EH (cell line): ENCODE data around the gene BMAL1.
A peak's percentile ranks its signal among the peaks of the same experiment; 100 is the strongest.

Experiments
- DNase-seq: peaks from one replicate; pipeline ENCODE4 v3.0.0-alpha.2; 2015; ENCODE audit warnings: low read depth

Gene BMAL1

DNA sequence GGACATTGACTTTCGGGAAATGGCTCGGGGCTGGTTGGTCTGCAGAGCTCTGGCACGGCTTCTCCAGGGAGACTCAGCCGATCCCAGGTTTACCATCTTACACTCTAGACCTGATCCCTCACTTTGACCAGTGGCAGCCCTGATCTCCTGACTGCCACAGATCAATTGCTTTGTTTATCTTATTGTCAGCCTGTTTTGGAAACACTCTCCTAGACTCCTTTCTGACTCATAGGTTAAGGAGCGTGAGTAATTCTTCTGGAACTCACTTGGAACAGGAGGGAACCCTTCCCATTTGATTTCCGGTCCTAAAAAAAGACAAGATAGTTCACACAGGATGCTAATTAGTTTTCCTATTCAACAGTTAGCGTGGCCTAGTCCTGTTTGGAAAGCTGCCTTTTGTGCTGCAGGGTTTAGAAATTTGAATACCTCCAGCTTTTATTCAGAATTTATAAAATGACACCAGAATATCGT is 16.0 kb upstream of the BMAL1 start:
- DNase-seq, result peak; percentile 96

DNA sequence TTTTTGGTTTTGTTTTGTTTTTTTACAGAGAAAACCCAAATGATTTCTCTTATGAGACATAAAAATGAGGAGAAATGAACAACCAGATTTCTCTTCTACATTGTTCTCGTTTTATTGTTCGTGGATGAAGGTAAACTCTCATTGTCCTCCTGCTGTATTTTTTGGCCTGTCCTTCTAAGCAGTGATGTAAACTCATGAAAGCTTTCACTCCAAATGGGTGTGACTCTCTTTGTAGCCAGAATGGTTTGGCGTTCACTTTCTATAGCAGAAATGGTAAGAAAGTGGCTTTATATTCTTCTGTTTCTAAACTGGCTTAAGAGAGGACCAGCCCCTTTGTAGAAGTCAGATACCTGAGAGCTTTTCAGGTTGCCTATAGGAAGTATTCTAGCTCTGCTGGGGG is 15.5 kb upstream of the BMAL1 start:
- DNase-seq, result peak; percentile 8

DNA sequence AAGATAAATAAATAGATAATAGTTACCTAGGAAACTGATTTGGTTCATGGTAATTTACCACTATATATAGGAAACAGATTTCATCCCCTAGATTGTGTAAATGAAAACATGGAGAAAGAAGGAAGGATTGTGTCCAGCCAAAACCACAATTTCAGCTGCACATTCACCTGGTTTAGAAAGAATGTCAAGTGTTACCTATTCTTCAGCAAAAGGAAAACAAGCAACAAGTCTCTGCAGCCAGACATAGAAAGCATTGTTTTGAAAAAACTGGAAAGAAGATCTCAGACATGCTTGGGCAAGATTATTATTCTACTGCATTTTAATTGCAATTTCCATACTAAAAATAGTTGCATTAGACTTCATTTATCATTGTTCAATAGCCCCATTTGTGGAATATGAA is 8.8 kb upstream of the BMAL1 start:
- no peak for DNase-seq

DNA sequence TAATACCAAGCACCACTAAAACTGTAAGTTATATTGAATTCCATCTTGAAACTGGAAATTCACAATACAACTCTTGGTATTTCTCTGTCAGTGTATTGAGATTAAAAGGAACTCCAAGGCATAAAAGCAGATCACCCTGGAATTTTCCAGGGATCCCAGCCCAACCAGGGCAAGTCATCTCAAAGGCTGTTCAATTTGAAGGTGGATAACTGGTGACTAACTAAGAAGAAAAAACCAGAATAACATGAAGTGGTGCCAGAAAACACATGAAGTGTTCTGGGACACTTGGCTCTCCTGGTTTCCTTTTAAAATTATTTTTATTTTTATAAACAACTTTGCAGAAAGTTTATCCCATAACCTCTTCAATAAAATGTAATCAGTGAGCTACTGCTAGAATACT is 7.8 kb upstream of the BMAL1 start:
- DNase-seq, result peak; percentile 48

DNA sequence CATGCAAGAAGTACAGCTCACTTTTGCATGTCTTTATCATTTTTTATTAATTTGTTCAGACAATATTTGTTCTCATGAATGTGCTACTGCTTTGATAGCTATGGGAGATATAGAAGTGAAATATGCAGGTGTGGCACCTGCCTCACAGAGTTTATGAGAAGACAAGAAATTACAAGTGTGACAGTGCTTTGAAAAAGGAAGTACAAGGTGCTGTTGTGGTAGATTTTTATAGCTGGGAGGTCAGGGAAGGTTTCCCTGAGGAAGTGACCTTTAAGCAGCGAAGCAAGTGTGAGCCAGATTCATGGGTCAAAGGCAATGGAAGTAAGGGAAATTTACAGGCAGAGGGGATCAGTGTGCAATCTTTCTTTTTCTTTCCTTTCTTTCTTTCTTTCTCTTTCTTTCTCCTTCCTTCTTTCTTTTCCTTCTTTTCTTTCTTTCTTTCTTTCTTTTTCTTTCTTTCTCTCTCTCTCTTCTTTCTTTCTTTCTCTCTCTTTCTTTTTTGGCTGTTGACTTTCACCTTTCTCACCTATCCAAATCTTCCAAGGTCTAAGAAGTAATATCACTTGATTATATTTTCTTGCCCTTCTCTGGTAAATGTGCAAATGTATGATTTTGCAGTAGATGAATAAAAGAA is 6.4 kb upstream of the BMAL1 start:
- no peak for DNase-seq

DNA sequence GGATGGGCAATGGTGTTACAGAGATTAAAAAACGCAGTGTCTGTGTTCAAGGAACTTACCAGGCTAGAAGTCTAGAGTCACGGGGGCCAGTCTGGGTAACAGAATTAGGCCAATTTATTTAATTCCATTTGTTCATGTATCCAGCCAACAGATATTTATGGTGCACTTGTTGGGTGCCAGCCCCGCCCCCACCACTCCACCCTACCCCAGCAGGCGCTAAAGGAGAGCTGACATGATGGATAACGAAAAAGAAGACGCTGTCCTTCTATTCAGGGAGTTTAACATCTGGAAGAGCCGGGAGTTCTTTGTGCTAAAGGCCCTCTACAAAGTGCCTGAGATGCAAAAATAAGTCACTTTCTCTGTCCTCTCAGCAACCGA is 1.1 kb upstream of the BMAL1 start:
- DNase-seq, result no peak

DNA sequence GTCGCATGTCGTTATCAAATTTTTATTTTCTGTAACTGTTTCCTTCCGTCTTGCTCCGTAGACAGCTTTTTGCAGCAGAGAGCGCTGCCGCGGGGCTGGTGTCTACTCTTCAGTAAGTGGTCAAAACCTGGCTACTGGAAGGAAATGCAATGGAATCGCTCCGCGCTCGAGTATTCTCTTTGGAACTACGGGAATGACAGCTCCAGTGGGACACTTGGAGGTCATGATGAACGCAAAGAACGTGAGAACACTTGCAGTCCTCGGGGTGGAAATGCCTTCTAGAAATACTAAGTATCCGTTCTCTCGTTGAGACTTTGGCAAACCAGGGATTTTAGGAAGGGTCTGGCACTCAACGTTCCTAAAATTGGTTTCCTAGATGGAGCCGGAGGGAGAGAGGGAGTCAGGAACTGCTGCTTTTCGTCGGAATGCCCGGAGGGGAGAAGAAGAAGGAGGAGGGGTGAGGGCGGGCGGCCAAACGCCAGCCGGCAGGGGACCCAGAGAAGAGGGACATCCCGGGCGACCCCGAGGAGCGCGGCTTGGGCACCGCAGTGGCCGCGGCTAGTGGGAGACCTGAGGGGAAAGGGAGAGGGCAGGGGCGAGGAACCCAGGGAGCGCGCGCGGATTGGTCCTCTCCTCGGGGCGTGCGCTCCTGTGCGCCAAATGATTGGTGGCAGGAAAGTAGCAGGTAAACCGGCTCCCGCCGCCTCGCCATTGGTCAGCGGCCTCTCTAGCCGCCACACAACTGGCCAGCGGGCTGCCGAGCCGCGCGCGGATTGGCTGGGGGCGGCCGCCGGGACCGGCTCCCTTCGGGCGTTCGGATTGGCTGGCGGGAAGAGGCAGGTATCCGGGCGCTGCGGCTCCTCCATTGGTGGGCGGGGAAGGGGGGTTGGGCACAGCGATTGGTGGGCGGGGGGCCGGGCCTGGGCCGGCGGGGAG is 490 bp upstream of the BMAL1 start:
- peak; percentile 99 for DNase-seq

DNA sequence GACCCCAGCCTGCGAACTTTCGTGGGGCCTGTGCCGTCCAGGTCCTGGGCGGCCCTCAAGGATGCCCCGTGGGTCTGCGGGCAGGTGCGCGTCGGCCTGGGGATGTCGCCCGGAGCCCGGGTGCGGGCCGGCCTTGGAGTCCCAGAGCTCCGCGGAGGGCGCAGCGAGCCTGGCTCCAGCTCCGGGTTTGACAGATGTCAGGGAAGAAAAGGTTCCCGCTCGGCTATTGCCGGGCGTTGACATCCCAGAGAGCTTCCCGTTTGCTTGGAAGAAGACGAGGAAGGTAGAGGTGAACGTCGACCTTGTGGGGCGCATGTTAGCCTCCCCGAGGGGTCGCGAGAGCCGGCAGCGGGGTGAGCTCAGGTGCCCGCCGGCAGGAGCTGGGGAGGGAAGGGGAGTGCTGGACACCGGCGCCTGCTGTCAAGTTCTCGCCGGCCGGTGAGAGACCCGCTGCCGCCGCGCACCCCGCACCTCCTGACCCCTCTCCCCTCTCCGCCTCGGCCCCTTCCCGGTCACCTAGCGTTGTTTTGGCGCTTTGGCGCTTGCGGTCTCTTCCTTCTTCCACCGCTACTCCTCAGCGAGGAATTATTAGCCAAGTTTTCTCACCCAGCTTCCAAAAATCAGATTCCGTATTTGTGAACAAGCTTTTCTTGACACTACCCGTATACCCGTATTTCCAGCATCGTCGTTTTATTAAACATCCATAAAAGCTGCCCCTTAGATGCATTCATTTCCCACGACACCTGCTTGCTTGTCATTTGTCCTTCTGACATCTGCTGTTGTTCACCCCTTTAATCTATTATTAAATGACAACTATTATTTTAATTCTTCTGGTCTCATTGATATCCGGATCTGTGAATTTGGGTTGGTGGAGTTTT is 1.3 kb downstream of the BMAL1 start:
- no peak for DNase-seq

DNA sequence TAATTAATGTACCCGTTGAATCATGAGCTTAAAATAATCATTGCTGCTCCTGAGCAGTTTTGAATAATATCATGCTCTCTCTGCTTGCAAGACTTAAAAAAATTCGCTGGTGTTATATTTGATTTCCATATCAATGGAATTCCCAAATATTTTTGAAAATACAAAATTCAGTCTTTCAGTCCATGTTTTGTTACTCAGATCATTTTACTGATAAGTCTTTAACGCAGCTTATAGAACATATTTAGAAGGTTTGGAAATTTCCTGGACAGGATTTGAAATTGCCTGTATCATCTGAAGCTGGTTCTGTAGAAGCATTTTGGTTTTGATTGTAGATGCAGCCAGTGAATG is 1.9 kb downstream of the BMAL1 start:
- DNase-seq, result no peak

DNA sequence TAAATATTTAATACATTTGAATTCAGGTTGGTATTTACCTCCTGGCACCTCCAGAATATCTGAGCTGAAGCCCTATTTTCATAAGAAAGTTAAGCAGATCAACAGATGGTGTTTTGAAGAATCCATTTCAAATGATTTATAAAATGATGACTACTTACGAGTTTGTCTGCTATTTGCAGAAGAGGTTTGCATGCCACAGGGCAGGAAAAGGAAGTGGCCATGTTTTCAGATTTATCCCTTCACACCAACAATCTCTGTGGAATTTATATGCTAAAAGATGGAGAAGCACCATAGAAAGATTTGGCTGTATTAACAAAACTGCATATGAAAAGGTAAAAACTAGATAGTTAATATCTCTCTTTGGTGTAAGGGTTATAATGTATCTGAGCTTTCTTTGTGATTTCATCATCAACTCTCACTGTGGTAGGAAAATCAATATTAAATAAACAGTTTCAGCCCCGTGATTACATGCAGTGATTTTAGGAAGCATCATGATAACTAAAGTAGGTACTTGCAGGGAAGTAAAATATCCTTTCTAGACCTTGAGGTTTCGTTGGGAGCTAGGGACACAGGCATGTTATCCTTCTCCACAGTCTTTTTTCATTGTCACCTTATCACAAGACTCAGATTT is 2.6 kb downstream of the BMAL1 start:
- DNase-seq, result no peak

DNA sequence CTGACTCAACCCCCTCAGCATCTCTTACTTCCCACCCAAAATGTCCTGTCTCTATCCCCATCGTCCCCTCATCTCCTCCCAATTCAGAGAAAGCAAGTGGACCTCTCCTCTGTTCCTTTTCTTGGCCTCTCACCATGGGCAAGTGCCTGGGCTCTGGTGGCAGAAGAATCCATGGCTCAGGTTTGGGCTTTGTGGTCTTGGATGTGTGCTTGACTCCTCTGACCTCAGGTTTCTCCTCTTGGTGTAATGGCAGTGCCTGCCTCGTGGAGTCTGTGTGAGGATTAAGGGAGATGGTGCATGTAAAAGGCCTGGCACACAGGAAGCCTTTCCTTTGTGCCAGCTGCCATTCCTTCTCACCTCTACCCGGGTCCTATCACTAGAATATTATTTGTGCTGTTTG is 3.2 kb downstream of the BMAL1 start:
- no peak for DNase-seq

DNA sequence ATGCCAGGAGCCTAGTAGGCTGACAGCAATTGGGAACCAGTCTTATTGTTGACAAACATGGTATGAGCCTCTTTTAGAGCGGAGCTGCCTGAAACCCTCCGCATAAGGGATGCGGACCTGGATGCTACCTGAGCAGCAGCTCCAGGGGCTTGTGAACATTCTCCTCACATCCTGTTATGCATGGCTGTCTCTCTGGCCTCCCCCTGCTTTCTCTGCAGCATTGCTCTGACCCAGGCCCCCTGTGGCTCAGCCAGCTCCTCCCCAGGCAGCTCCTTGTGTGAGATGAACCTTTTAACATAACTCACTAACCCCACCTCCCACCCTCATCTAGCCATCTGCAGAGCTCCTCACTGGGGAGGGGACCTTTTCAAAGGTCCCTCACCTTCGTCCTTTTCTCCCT is 6.0 kb downstream of the BMAL1 start:
- DNase-seq, result no peak

DNA sequence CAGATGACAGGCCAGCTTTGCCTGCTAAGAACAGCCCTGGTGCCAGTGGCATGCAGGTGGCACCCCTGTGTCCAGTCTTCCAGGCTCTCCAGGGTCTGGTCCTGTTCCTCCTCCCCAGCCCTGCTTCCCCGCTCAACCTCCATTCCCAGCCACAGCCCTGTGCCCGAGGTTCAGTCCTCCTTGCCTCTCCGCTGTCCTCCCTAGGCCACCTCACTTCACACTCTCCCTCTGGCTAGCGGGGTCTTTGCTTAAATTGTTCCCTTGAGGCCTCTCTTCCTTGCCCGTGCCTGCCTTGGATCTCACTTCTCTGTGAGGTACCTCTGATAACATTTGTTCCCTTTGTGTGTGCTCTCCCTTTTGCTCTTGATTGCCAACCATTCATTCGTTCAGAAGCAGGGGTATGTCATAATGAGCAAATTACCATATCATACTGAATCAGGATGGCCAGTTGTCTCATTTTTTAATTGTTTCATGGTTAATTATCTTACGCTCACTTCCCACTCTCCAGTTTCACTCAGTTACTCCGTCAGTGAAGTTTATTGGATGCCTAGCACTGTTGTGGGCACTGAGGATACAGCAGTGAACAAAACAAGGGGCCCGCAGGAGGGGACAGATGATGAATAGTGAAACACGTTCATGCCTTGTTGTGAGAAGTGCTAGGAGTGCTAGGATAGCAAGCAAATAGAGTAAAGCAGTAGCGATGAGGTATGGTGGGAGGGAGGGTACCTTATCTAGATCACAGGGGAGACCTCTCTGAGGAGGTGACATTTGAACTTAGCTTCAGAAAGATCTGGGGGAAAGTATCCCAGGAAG is 7.4 kb downstream of the BMAL1 start:
- DNase-seq, result no peak

DNA sequence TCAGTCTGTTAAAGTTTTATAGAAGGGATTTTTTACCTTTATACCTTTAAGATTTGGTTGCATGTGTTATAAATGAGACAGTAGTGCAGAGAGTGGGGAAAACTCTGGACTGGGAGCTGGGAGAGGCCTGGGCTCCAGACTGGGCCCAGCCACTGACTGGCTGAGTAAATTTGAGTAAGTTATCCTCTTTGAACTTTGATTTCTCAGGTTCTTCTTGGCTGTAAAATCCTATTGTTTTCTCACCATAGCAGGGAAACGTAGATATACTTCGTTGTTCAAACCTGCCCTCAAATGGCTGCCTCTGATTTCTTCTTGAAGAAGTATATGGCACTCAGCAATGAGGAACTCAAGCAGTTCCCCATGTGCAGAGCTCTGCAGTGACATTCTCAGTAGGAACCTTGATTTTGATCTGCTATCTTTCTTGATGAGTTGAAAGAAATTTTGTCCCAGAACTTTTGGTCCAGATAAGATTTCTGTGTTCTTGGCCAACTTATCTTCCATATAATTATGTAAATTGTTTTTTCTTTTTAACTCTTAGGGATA is 8.8 kb downstream of the BMAL1 start:
- no peak for DNase-seq

DNA sequence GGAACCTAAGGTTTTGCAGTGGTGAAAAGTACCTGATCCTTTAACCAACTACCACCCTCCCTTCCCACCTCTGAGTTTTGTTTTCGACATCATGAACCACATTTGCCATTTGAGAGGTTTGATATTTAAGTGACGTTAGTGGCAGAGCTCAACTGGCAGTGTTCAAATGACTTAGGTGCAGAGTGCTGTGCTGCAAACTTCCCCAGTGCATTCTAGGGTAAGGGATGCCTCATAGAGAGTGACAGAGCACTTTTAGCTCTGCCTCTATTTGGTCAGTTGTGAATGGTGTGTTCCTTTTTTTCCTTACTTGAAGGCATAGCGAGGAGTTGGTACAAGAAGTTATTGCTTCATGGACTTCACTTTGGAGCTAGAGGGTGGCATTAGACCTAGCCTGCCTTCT is 9.4 kb downstream of the BMAL1 start:
- no peak for DNase-seq

DNA sequence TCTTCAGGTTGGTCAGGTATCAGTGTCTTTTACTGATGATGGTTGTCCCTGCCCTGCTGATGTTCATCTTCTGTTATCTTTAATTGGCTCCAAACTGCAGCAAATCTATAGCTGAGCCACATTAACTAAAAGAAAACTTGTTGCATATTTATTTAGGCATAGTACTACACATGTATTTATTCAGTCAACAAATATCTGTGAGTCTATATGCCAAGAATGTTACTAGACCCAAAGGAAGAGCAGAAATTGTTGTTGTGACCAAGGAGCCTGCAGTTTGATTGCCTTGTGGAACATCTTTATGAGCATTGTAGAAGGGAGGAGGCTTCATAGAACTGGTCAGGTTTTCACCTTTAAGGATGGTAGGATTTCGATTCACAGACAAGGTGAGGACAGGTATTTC is 10.1 kb downstream of the BMAL1 start:
- DNase-seq, result peak; percentile 24

DNA sequence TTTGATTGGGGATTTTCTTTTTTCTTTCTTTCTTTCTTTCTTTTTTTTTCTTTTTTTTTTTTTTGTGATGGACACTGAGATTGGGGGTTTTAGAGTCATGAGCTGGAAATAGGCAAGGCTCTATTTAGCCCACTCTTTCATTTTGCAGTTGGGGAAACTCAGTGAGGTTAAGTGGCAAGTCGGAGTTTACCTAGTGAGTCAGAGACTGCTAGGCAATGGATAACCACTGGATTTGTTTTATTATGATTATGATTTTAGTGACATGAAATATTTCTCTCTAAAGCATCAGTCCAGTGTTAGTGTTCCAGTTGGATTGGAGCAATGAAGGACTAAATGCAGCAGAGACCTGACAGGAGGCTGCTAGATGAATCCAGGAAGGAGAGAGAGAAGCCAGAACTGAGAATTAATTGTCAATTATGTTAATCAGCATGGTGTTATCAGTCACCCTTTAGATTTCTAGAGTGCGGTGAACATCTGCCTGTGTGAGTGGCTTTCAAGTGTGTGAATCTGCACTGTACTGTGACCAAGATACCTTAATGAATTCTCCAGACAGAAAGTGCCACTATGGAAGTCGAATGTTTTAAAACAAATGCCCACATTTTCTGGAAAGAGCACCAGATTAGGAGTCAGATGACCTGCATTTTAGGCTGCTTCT is 10.9 kb downstream of the BMAL1 start:
- peak; percentile 26 for DNase-seq

DNA sequence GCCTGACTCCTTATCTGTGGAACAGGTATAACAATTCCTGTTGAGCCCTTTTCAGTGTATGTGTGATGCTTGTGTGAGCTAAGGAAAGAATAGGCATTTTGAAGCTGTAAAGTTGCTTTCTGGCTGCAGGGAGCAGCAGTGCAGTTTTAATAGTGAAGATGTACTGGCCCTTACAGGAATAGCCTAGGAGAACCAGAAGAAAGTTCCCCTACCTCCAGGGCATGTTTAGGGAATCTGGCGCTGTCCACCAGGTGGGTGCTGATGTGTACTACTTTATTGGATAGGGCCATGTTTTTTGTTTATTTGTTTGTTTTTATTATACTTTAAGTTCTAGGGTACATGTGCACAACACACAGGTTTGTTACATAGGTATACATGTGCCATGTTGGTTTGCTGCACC is 11.5 kb downstream of the BMAL1 start:
- DNase-seq, result peak; percentile 44

DNA sequence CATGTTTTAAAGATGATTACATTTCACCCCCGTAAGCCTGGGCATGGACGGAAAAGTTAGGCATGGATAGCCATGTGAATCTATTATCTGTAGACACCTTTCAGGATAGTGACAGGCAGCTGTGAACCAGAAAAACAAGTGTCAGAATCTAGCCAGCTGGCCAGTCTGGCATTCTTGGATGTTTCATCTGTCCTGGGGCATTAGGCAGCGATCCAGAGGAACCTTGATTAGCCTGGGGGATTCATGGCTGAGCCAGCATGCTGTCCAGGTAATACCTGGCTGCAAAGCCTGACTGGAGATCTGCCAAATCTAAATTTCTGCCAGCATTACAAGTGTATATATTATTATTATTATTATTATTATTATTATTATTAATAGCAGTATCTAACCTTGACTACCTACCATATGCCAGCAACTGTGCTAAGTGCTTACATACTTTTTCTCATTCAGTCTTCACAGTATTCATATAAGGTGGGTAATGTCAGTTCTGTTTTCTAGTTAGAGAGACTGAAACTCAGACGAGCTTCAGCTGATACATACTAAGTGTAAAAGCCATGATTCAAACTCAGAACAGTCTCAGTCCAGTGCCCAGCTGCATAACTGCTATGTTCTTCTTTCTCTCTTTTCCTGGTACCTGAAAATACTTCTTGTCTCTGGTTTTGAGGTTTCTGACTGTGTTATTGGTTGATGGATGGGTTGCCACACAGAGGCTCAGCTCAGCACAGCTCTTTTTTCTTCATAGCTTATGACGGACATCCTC is 12.8 kb downstream of the BMAL1 start:
- DNase-seq, result no peak

DNA sequence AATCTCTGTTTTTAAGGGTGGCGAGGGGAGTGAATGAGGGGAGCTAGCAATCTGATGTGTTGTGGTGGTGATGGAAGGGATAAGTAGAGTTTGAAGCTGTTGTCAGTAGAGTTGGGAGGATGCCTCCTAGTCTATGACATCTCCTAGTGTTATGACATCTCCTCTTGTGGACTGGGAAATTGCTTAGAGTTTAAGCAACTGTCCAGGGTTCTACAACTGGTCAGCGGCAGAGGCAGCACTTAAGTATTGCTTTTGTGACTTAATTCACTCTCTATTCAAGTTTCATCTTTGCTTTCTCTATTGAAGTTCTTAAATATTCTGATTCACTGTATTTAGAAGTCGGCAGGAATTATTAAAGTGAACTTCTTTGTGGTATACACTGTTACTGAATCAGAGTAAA is 13.8 kb downstream of the BMAL1 start:
- DNase-seq, result no peak
